Adrenal gland (tissue), 5 donors: Measurements from ENCODE around the gene TMEM151A.

Experiments used
- CTCF ChIP-seq, 6 experiments: fragments of 450-650 bp in 4 of 6; fragments of 200-600 bp in 2 of 6; sonication (generic) in 1 of 6; IDR thresholded peaks; 1 replicate in 5 of 6; 2 replicates in 1 of 6; pipeline versions ENCODE4 v1.5.1 to v1.8.0; 2016 to 2021; ENCODE audit warnings: antibody characterized with exemption in 6 of 6, mild to moderate bottlenecking in 2 of 6, moderate library complexity in 1 of 6
- POLR2A ChIP-seq, 2 donors: fragments of 450-650 bp; IDR thresholded peaks; one replicate each; pipeline ENCODE4 v1.6.1; 2017; ENCODE audit warnings: antibody characterized with exemption in 2 of 2, mild to moderate bottlenecking in 2 of 2, moderate library complexity in 1 of 2
- donor health status: DM: no; HTN: no; CAD: no.

GRCh38 chr11:66318600-66318970 lies 26.9 kb downstream of the TMEM151A start:
- TF ChIP-seq POLR2A (IDR thresholded peaks at IDR 0.05) (no peak), CTCF (IDR thresholded peaks at IDR 0.05) (no peak)
